Measurements from ENCODE around the gene CRCP.

The CRCP gene

GRCh38 chr7:66157060-66157459 lies 42.4 kb downstream of the CRCP start:
- TF ChIP-seq CTCF (IDR thresholded peaks at IDR 0.05), result no peak
- peaks cover 55% of the 10 kb centered on the region for H3K36me3 ChIP-seq
- no peak overlapping the region for H3K4me3 ChIP-seq (ENCODE audit: low read depth in 1 of 2, low read length in 1 of 2)
- H3K9me3 ChIP-seq, result no peaks in the 10 kb centered on the region
- H3K27me3 ChIP-seq, result no peaks in the 10 kb centered on the region
- H3K27ac ChIP-seq, result no peak overlapping the region
- H3K4me1 ChIP-seq (ENCODE audit: control insufficient read depth in 1 of 2, insufficient read depth in 1 of 2, low read depth in 1 of 2, low read length in 1 of 2), result no peaks in the 10 kb centered on the region

GRCh38 chr7:66162622-66163021 lies 48.0 kb downstream of the CRCP start:
- H3K9me3 ChIP-seq, result no peaks in the 10 kb centered on the region
- H3K4me1 ChIP-seq (ENCODE audit: control insufficient read depth in 1 of 2, insufficient read depth in 1 of 2, low read depth in 1 of 2, low read length in 1 of 2), result no peaks in the 10 kb centered on the region
- H3K27me3 ChIP-seq, result no peaks in the 10 kb centered on the region
- no peak overlapping the region for H3K27ac ChIP-seq
- H3K4me3 ChIP-seq (ENCODE audit: low read depth in 1 of 2, low read length in 1 of 2), result no peak overlapping the region
- no peak for TF ChIP-seq CTCF (IDR thresholded peaks at IDR 0.05)
- peaks cover 14% of the 10 kb centered on the region for H3K36me3 ChIP-seq

GRCh38 chr7:66163186-66163610 lies 48.6 kb downstream of the CRCP start:
- no peak for TF ChIP-seq CTCF (IDR thresholded peaks at IDR 0.05)
- no peaks in the 10 kb centered on the region for H3K9me3 ChIP-seq
- peaks cover 9% of the 10 kb centered on the region for H3K36me3 ChIP-seq
- no peak overlapping the region for H3K4me3 ChIP-seq (ENCODE audit: low read depth in 1 of 2, low read length in 1 of 2)
- H3K4me1 ChIP-seq (ENCODE audit: control insufficient read depth in 1 of 2, insufficient read depth in 1 of 2, low read depth in 1 of 2, low read length in 1 of 2), result no peaks in the 10 kb centered on the region
- H3K27me3 ChIP-seq, result no peaks in the 10 kb centered on the region
- no peak overlapping the region for H3K27ac ChIP-seq

GRCh38 chr7:66164356-66164755 lies 49.7 kb downstream of the CRCP start:
- Histone ChIP-seq H3K9me3 (no peaks in the 10 kb centered on the region), H3K27me3 (no peaks in the 10 kb centered on the region), H3K4me3 (ENCODE audit: low read depth in 1 of 2, low read length in 1 of 2) (no peak overlapping the region), H3K4me1 (ENCODE audit: control insufficient read depth in 1 of 2, insufficient read depth in 1 of 2, low read depth in 1 of 2, low read length in 1 of 2) (no peaks in the 10 kb centered on the region), H3K36me3 (peaks cover 4% of the 10 kb centered on the region), H3K27ac (no peak overlapping the region)
- no peak for TF ChIP-seq CTCF (IDR thresholded peaks at IDR 0.05)

- H3K27ac ChIP-seq, result no peak overlapping the region
- H3K9me3 ChIP-seq, result no peaks in the 10 kb centered on the region
- TF ChIP-seq CTCF (IDR thresholded peaks at IDR 0.05), result no peak
- no peaks in the 10 kb centered on the region for H3K4me1 ChIP-seq (ENCODE audit: control insufficient read depth in 1 of 2, insufficient read depth in 1 of 2, low read depth in 1 of 2, low read length in 1 of 2)
- H3K36me3 ChIP-seq, result no peaks in the 10 kb centered on the region
- no peaks in the 10 kb centered on the region for H3K27me3 ChIP-seq
- no peak overlapping the region for H3K4me3 ChIP-seq (ENCODE audit: low read depth in 1 of 2, low read length in 1 of 2)
Observed at GRCh38 chr7:66167773-66168387, 53.2 kb downstream of the CRCP start.
